Ectodermal cell (in vitro differentiated cells): ENCODE measurements around the gene NKX2-1.
"Not testable (repeated sequence)": the region's sequence is repeated elsewhere in the genome, so short reads cannot be mapped to it uniquely, and the experiment has no call there.

Source experiments
- H3K27ac ChIP-seq: 2 replicates; pipeline ENCODE4 v1.7.0; 2013; ENCODE audit warnings: mild to moderate bottlenecking, low read depth, low read length; ENCODE audit not compliant: insufficient read depth, poor library complexity, severe bottlenecking
- H3K27me3 ChIP-seq: 2 replicates; pipeline ENCODE4 v1.7.0; 2013; ENCODE audit warnings: mild to moderate bottlenecking, low read length; ENCODE audit not compliant: insufficient read depth, control insufficient read depth, poor library complexity, severe bottlenecking
- H3K36me3 ChIP-seq: one replicate; pipeline ENCODE4 v1.7.0; 2013; ENCODE audit warnings: low read length; ENCODE audit not compliant: control insufficient read depth, insufficient read depth
- H3K4me1 ChIP-seq: one replicate; pipeline ENCODE4 v1.7.0; 2013; ENCODE audit warnings: low read length; ENCODE audit not compliant: control insufficient read depth, insufficient read depth
- H3K4me3 ChIP-seq: 2 replicates; pipeline ENCODE4 v1.7.0; 2013; ENCODE audit warnings: low read depth, low read length, control low read depth; ENCODE audit not compliant: insufficient read depth
- H3K9me3 ChIP-seq: 2 replicates; pipeline ENCODE4 v1.7.0; 2013; ENCODE audit warnings: mild to moderate bottlenecking, low read length, moderate library complexity; ENCODE audit not compliant: control insufficient read depth
- WGBS, 2 experiments: methylation state at CpG; one replicate each; pipeline ENCODE4 v1.1.7; 2013; ENCODE audit warnings: missing lambda C conversion rate in 2 of 2; 5-methylcytosine and 5-hydroxymethylcytosine counted together

The NKX2-1 gene

GRCh38 chr14:36477266-36477665 is 42.8 kb downstream of the NKX2-1 start:
- 86 to 88% methylated on average over 6 of the region's 6 CpGs for WGBS, 2 experiments
- no peaks in the 10 kb centered on the region for H3K36me3 ChIP-seq
- peaks cover 46% of the 10 kb centered on the region for H3K27me3 ChIP-seq
- no peaks in the 10 kb centered on the region for H3K9me3 ChIP-seq
- no peaks in the 10 kb centered on the region for H3K4me1 ChIP-seq
- H3K27ac ChIP-seq: no peak overlapping the region
- no peak overlapping the region for H3K4me3 ChIP-seq

- H3K4me3 ChIP-seq, H3K36me3 ChIP-seq, H3K27ac ChIP-seq, H3K4me1 ChIP-seq, H3K9me3 ChIP-seq: not testable (repeated sequence)
- H3K27me3 ChIP-seq: peaks cover 44% of the 10 kb centered on the region
- 90 to 97% methylated on average over 1 to 5 of the region's 7 CpGs for WGBS, 2 experiments
These were observed 44.0 kb downstream of the NKX2-1 start for GRCh38 chr14:36476061-36476460.

GRCh38 chr14:36474593-36474992 is 45.4 kb downstream of the NKX2-1 start:
- Histone ChIP-seq H3K4me1 (no peaks in the 10 kb centered on the region), H3K9me3 (no peaks in the 10 kb centered on the region), H3K4me3 (no peak overlapping the region), H3K27me3 (peaks cover 38% of the 10 kb centered on the region), H3K36me3 (no peaks in the 10 kb centered on the region), H3K27ac (no peak overlapping the region)
- 63 to 65% methylated on average over 4 of the region's 4 CpGs for WGBS, 2 experiments

GRCh38 chr14:36471431-36471830 is 48.6 kb downstream of the NKX2-1 start:
- no peak overlapping the region for H3K27ac ChIP-seq
- WGBS, 2 experiments: 96 to 98% methylated on average over 2 to 3 of the region's 3 CpGs
- no peaks in the 10 kb centered on the region for H3K36me3 ChIP-seq
- no peak overlapping the region for H3K4me3 ChIP-seq
- H3K27me3 ChIP-seq: peaks cover 40% of the 10 kb centered on the region
- H3K9me3 ChIP-seq: no peaks in the 10 kb centered on the region
- H3K4me1 ChIP-seq: no peaks in the 10 kb centered on the region

- H3K27me3 ChIP-seq: peaks cover 40% of the 10 kb centered on the region
- no peak overlapping the region for H3K27ac ChIP-seq
- H3K4me3 ChIP-seq: no peak overlapping the region
- H3K4me1 ChIP-seq: no peaks in the 10 kb centered on the region
- H3K9me3 ChIP-seq: no peaks in the 10 kb centered on the region
- H3K36me3 ChIP-seq: no peaks in the 10 kb centered on the region
- 80 to 100% methylated on average over 1 of the region's 1 CpG for WGBS, 2 experiments
These were observed 52.7 kb downstream of the NKX2-1 start for GRCh38 chr14:36467332-36467731.
